K562 (cell line): ENCODE results near the gene TBC1D17. TPM values are rescaled to one million over a fixed set of nuclear protein-coding genes. Genes with fewer than 3 reads are reported as not detected.
A peak's percentile ranks its signal among the peaks of the same experiment; 100 is the strongest.

ENCODE experiments used
- ATAC-seq: fragments of 200-7000 bp; cut with Tn5 transposase; 3 replicates; pipeline ENCODE4 v1.9.1; 2020; ENCODE audit warnings: moderate library complexity
- BruUV-seq: library from RNA; stranded (reverse); fragments of 400-500 nt; replicated peaks from 2 replicates; lab custom pipeline; 2021; lab: Mats Ljungman, UMichigan
- CTCF ChIA-PET: fragments of 300-600 bp; formaldehyde crosslinking; extraction: SDS; loops from one replicate; lab custom pipeline; 2021; ENCODE audit warnings: low intra/inter-chr PET ratio; lab: Yijun Ruan, JAX
- POLR2A ChIA-PET: fragments of 300-600, 350-650 bp; sonication (Branson Sonifier 250); formaldehyde crosslinking; extraction: SDS; loops from one replicate; lab custom pipeline; 2021; ENCODE audit warnings: antibody characterized with exemption, inconsistent platforms; lab: Yijun Ruan, JAX
- DNase-seq, 4 experiments: peaks; one replicate each; pipeline versions ENCODE4 v3.0.0 to v3.0.0-alpha.2; 2011 to 2018; ENCODE audit warnings: low spot score in 3 of 4, mixed read lengths in 3 of 4; ENCODE audit errors: extremely low read depth in 1 of 4
- FAIRE-seq: peaks from 2 replicates; lab custom pipeline; 2011; peaks lifted over from hg19 to GRCh38; lab: Jason Lieb, UNC
- H2AFZ ChIP-seq: 2 replicates; pipeline ENCODE4 v1.6.0; 2011; ENCODE audit warnings: low read depth, low read length, control low read depth, inconsistent platforms
- H3K27ac ChIP-seq: fragments of 200-600 bp; 3 replicates; pipeline ENCODE4 v1.8.0; 2011; ENCODE audit warnings: low read depth, mild to moderate bottlenecking, control low read depth, inconsistent platforms, low read length, moderate library complexity, mixed read lengths; ENCODE audit errors: extremely low read depth
- H3K27me3 ChIP-seq, 2 experiments: fragments of 300-600 bp in 1 of 2; 2 replicates in 1 of 2; 3 replicates in 1 of 2; pipeline versions ENCODE4 v1.6.0 to v1.8.0; 2011; ENCODE audit warnings: inconsistent platforms in 2 of 2, low read length in 2 of 2, mild to moderate bottlenecking in 1 of 2, mixed read lengths in 1 of 2, moderate library complexity in 1 of 2; ENCODE audit not compliant: control insufficient read depth in 2 of 2, insufficient read depth in 2 of 2
- H3K36me3 ChIP-seq: fragments of 300-600 bp; 3 replicates; pipeline ENCODE4 v1.8.0; 2011; ENCODE audit warnings: mild to moderate bottlenecking, low read length, inconsistent platforms; ENCODE audit not compliant: control insufficient read depth, insufficient read depth
- H3K4me1 ChIP-seq, 2 experiments: fragments of 200-600 bp in 1 of 2; replicated peaks in 1 of 2; 2 replicates in 1 of 2; 3 replicates in 1 of 2; pipeline versions ENCODE4 v1.5.1 to v1.8.0; 2011; ENCODE audit warnings: inconsistent platforms in 2 of 2, low read length in 2 of 2, mild to moderate bottlenecking in 1 of 2, mixed read lengths in 1 of 2, moderate library complexity in 1 of 2; ENCODE audit not compliant: control insufficient read depth in 2 of 2, insufficient read depth in 2 of 2
- H3K4me2 ChIP-seq: 2 replicates; pipeline ENCODE4 v1.6.1; 2011; ENCODE audit warnings: low read length, control low read depth, inconsistent platforms, mixed read lengths; ENCODE audit not compliant: insufficient read depth
- H3K4me3 ChIP-seq: fragments of 200-600 bp; sonication (generic), shearing (Covaris generic); 2 replicates; pipeline ENCODE4 v1.5.1; 2016; ENCODE audit warnings: control low read depth, inconsistent platforms
- H3K79me2 ChIP-seq: fragments of 200-600 bp; 3 replicates; pipeline ENCODE4 v1.8.0; 2011; ENCODE audit warnings: low read length, inconsistent platforms; ENCODE audit not compliant: control insufficient read depth, insufficient read depth
- H3K9ac ChIP-seq, 2 experiments: 2 replicates each; pipeline versions ENCODE4 v1.6.0 to v1.6.1; 2011; ENCODE audit warnings: low read depth in 2 of 2, low read length in 2 of 2, control low read depth in 1 of 2, inconsistent platforms in 1 of 2, mild to moderate bottlenecking in 1 of 2, mixed read lengths in 1 of 2; ENCODE audit not compliant: insufficient read depth in 1 of 2
- H3K9me1 ChIP-seq: one replicate; pipeline ENCODE4 v1.6.0; 2011; ENCODE audit warnings: inconsistent platforms, mild to moderate bottlenecking, low read length, moderate library complexity; ENCODE audit not compliant: control insufficient read depth, insufficient read depth
- H3K9me3 ChIP-seq: replicated peaks from 2 replicates; pipeline ENCODE4 v1.5.1; 2011; ENCODE audit warnings: low read depth, low read length, inconsistent platforms; ENCODE audit not compliant: control insufficient read depth, insufficient read depth
- H4K20me1 ChIP-seq: replicated peaks from 2 replicates; pipeline ENCODE4 v1.6.1; 2011; ENCODE audit warnings: low read length, inconsistent platforms, mixed read lengths; ENCODE audit not compliant: control insufficient read depth, insufficient read depth
- BRF2 ChIP-seq: IDR thresholded peaks from 3 replicates; pipeline ENCODE4 v1.6.1; 2011; ENCODE audit warnings: borderline replicate concordance, mild to moderate bottlenecking; ENCODE audit not compliant: insufficient read length, insufficient read depth
- DPF2 ChIP-seq: fragments of 450-650 bp; IDR thresholded peaks from 2 replicates; pipeline ENCODE4 v1.6.1; 2016
- KLF13 ChIP-seq: fragments of 450-650 bp; IDR thresholded peaks from 2 replicates; pipeline ENCODE4 v1.6.1; 2016; ENCODE audit warnings: missing genetic modification characterization, low read depth, mild to moderate bottlenecking, missing compliant biosample characterization, moderate library complexity, borderline replicate concordance
- POLR2G ChIP-seq: fragments of 200-400 bp; formaldehyde crosslinking; IDR thresholded peaks from 2 replicates; pipeline ENCODE4 v1.6.1; 2017; ENCODE audit warnings: low read depth, mild to moderate bottlenecking, antibody characterized with exemption, low read length, moderate library complexity
- RBFOX2 ChIP-seq: fragments of 200-400 bp; formaldehyde crosslinking; IDR thresholded peaks from 2 replicates; pipeline ENCODE4 v1.6.1; 2017; ENCODE audit warnings: low read depth, mild to moderate bottlenecking, low read length, moderate library complexity
- SMARCB1 ChIP-seq: IDR thresholded peaks from 2 replicates; pipeline ENCODE4 v1.6.1; 2011; ENCODE audit warnings: improper control_type of control experiment, low read depth; ENCODE audit not compliant: insufficient read length
- ZBTB8A ChIP-seq: fragments of 450-650 bp; IDR thresholded peaks from 2 replicates; pipeline ENCODE4 v1.6.1; 2018; ENCODE audit warnings: mild to moderate bottlenecking, moderate library complexity; ENCODE audit not compliant: partially characterized antibody
- ZKSCAN1 ChIP-seq: fragments of 150-350 bp; IDR thresholded peaks from 2 replicates; pipeline ENCODE4 v1.6.1; 2016; ENCODE audit warnings: low read depth, low read length
- WGBS: fragments of 100-300 bp; shearing (Covaris generic); methylation state at CpG from one replicate; pipeline ENCODE4 v1.1.6; 2016; ENCODE audit warnings: low coverage, mixed read lengths; ENCODE audit not compliant: insufficient coverage; ENCODE audit errors: missing lambda C conversion rate; 5-methylcytosine and 5-hydroxymethylcytosine counted together
- in situ Hi-C: fragments of 300-500 bp; cut with MboI; formaldehyde crosslinking; loops from 4 replicates; pipeline ENCODE4 v1.15.0; 2018; ENCODE audit warnings: inconsistent platforms, mixed read lengths
- intact Hi-C: fragments of 100-400 bp; cut with micrococcal nuclease; formaldehyde crosslinking; loops from 2 replicates; pipeline ENCODE4 v1.14.2; 2022
- polyA plus RNA-seq, 8 experiments: library from polyadenylated mRNA; depleted of rRNA in 4 of 8; stranded (reverse) in 5 of 8; unstranded in 3 of 8; fragments of >200 nt; fragmentation: Nextera tagmentation in 2 of 8; fragmentation: Illumina TruSeq in 1 of 8; extraction: Ambion mirVana in 2 of 8; extraction: Trizol in 1 of 8; gene quantifications; 2 replicates each; pipeline versions ENCODE4 v1.2.1 to v1.2.3, GENCODE V29; 2011 to 2014; ENCODE audit warnings: inconsistent platforms in 1 of 8, missing spikeins in 1 of 8
- total RNA-seq, 7 experiments: library from RNA; depleted of rRNA in 6 of 7; stranded (reverse); fragments of >200 nt in 6 of 7; fragmentation: Illumina TruSeq in 2 of 7; extraction: Trizol in 2 of 7; gene quantifications; 2 replicates each; pipeline versions ENCODE4 v1.2.1 to v1.2.3, GENCODE V29; 2011 to 2021; ENCODE audit warnings: low replicate concordance in 1 of 7

TBC1D17 gene
- total and polyA plus RNA-seq, 9 of the 15 experiments (the other 6 are each of a cell fraction or from before 2014, with no cell fraction given): 0.42 to 16.0 (median 3.8) TPM

DNA sequence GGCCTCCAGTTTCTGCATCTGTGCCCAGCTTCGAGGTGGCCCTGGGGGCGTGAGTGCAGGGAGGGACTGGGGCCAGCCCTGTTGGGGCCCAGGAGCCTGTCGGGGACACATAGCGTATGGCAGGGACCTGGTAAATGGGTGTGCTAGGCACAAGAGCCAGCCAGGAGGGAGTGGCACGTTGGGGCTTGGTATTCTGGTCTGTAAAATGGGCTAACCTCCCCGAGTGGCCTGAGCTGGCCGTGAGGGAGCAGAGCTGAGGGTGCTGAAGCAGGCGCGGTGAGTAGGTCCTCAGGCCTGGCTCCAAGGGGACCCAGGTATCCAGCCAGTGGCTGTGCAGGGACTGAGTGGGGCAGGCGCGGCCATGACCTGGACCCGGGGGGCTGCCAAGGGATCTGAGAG lies 22.2 kb upstream of the TBC1D17 start:
- no peak overlapping the region for H2AFZ ChIP-seq
- no peak for TF ChIP-seq SMARCB1
- TF ChIP-seq BRF2: no peak
- TF ChIP-seq ZKSCAN1: peak; percentile 43; the same call in 1 of the 2 replicates
- peak; percentile 21; the same call in 1 of the 2 replicates for TF ChIP-seq KLF13 (tag)
- TF ChIP-seq POLR2G: peak; percentile 78
- no peak for TF ChIP-seq DPF2
- no peak for TF ChIP-seq ZBTB8A
- TF ChIP-seq RBFOX2: peak; percentile 64
- TF ChIP-seq, all 486 proteins: peak for 4
- Histone ChIP-seq H3K27me3 (no peaks in the 10 kb centered on the region), H3K4me2 (no peak overlapping the region), H3K36me3 (peaks cover 76% of the 10 kb centered on the region), H3K9ac (peak overlapping the region in 1 of 2 experiments; percentile 64; a peak in 2 of 4 replicates), H3K9me1 (peaks cover 8% of the 10 kb centered on the region), H3K79me2 (peaks cover 37% of the 10 kb centered on the region), H3K4me1 (peaks cover 11 to 78% of the 10 kb centered on the region in 2 experiments), H4K20me1 (peaks cover 27% of the 10 kb centered on the region), H3K27ac (no peak overlapping the region), H3K4me3 (no peak overlapping the region), H3K9me3 (no peaks in the 10 kb centered on the region)
- BruUV-seq: no TSS peak
- CTCF ChIA-PET: no interaction called here
- intact Hi-C loops: no loop called here
- FAIRE-seq (no peak), ATAC-seq (no peak), DNase-seq (no peak)
- 91% methylated on average over 12 of the region's 12 CpGs for WGBS
- in situ Hi-C loops: no loop called here
- POLR2A ChIA-PET: interaction anchor here (0.6 to 1.7 kb wide), 2 partner anchors 21 to 43 kb away, joined by 3 to 4 read pairs; no protein-coding TSS in a partner anchor
